ENCODE measurements around the gene VANGL1. TPM values are rescaled to one million over a fixed set of nuclear protein-coding genes. Genes with fewer than 3 reads are reported as not detected.

Gene VANGL1
- total and polyA plus RNA-seq, 12 donors, result 2.0 to 19.1 (median 10.6) TPM

DNA sequence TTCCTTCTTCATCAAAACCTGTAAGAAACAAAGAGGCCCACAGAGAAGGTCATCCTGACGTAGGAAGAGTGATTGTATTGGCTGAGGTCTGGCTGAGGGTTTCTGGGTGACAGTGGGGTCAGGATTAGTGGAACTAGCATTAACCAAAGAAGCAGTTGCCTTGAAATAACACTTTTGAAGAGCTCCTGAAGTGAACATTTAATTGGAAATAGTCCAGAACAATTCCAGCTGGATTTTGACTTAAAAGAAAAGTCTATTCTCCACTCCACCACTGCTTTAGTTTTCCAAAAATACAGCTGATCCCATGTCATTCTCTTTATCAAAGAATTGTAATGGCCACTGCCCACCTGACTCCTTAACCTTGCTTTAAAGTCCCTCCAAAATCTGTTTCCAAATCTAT lies 99.0 kb downstream of the VANGL1 start:
- no peak for DNase-seq
- TF ChIP-seq POLR2A (IDR thresholded peaks at IDR 0.05), result no peak
- TF ChIP-seq, protein P1, sequence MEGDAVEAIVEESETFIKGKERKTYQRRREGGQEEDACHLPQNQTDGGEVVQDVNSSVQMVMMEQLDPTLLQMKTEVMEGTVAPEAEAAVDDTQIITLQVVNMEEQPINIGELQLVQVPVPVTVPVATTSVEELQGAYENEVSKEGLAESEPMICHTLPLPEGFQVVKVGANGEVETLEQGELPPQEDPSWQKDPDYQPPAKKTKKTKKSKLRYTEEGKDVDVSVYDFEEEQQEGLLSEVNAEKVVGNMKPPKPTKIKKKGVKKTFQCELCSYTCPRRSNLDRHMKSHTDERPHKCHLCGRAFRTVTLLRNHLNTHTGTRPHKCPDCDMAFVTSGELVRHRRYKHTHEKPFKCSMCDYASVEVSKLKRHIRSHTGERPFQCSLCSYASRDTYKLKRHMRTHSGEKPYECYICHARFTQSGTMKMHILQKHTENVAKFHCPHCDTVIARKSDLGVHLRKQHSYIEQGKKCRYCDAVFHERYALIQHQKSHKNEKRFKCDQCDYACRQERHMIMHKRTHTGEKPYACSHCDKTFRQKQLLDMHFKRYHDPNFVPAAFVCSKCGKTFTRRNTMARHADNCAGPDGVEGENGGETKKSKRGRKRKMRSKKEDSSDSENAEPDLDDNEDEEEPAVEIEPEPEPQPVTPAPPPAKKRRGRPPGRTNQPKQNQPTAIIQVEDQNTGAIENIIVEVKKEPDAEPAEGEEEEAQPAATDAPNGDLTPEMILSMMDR (IDR thresholded peaks at IDR 0.05), result no peak
- H3K9me3 ChIP-seq (replicated peaks in 1 of 3), result no peaks in the 10 kb centered on the region
- no peak overlapping the region for H3K4me3 ChIP-seq
- no peak overlapping the region for H3K27ac ChIP-seq
- intact Hi-C loops (cut with DNase I), result no loop called here
- H3K27me3 ChIP-seq, result no peaks in the 10 kb centered on the region
- WGBS, 4 donors, result 22 to 50% (median 39%) methylated on average over 1 of the region's 1 CpG
- no peaks in the 10 kb centered on the region for H3K4me1 ChIP-seq (replicated peaks in 1 of 2)
- H3K36me3 ChIP-seq (replicated peaks in 1 of 2), result no peaks in the 10 kb centered on the region

DNA sequence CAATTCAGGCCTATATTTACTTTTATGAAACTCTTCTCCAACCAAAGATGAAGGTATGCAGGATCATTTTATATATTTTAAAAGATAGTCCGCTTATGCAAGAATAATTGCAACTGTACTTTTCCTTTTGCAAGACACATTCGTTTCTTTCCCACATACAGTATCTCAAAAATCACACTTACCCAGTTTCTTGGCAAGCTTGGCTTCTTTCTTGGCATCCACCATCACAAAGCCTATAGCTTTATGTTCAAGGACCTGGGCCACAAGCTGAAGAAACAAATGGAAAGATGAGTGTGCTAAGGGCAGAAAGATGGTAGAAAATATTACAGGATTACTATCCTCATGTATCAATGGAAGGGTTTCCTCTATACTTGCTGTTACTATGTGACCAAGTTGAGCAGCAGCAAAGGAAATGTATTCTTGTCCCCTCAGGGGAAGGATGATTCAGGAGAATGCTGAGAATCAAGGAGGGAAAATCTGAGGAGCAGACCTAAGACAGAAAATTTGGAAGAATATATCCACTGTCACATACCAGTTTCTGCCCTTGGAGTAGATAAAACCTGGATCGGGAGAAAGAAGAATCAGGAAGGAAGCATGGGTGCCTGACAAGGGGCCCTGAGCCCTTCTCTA lies 103.0 kb downstream of the VANGL1 start:
- H3K27me3 ChIP-seq, result no peaks in the 10 kb centered on the region
- H3K4me1 ChIP-seq (replicated peaks in 1 of 2), result no peaks in the 10 kb centered on the region
- H3K4me3 ChIP-seq, result no peak overlapping the region
- WGBS, 4 donors, result 78 to 87% (median 84%) methylated on average over 3 of the region's 3 CpGs
- TF ChIP-seq, protein P1 (IDR thresholded peaks at IDR 0.05), result no peak
- TF ChIP-seq POLR2A (IDR thresholded peaks at IDR 0.05), result no peak
- DNase-seq, result no peak
- no peak overlapping the region for H3K27ac ChIP-seq
- no peaks in the 10 kb centered on the region for H3K9me3 ChIP-seq (replicated peaks in 1 of 3)
- intact Hi-C loops (cut with DNase I), result no loop called here
- no peaks in the 10 kb centered on the region for H3K36me3 ChIP-seq (replicated peaks in 1 of 2)

DNA sequence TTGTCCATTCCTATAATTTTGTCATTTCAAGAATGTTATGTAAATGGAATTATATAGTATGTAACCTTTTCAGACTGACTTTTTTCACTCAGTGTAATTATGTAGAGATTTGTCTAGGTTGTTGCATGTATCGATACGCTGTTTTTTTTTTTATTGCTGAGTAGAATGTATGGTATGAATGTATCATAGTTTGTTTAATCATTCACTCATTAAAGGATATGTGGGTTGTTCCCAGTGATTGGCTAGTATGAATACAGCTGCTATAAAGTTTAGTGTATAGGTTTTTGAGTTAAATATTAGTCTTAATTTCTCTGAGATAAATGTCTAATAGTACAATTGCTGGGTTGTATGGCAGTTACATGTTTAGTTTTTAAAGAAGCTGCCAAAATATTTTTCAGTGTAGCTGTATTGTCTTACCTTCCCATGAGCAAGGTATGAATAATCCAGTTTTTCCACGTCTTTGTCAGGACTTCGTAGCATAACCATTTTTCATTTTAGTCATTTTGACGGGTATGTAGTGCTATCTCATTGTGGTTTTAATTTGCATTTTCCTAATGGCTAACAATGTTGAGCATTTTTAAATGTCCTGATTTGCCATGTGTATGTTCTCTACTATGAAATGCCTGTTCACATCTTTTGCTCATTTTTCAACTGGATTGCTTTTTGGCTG lies 104.4 kb downstream of the VANGL1 start:
- 53 to 82% (median 67%) methylated on average over 5 of the region's 5 CpGs for WGBS, 4 donors
- Histone ChIP-seq H3K9me3 (replicated peaks in 1 of 3) (no peaks in the 10 kb centered on the region), H3K27me3 (no peaks in the 10 kb centered on the region), H3K36me3 (replicated peaks in 1 of 2) (no peaks in the 10 kb centered on the region), H3K27ac (no peak overlapping the region), H3K4me1 (replicated peaks in 1 of 2) (no peaks in the 10 kb centered on the region), H3K4me3 (no peak overlapping the region)
- DNase-seq, result no peak
- intact Hi-C loops (cut with DNase I), result no loop called here
- TF ChIP-seq, protein P1 (IDR thresholded peaks at IDR 0.05), result no peak
- no peak for TF ChIP-seq POLR2A (IDR thresholded peaks at IDR 0.05)

Small RNA genes lying within 50 kb of the gene (small RNA-seq; reads per million reads assigned to genes)
- gene RF00406 (0 reads per million in 2 donors), gene RN7SL420P (0 reads per million in 2 donors)

Other genes starting within 250 kb of the VANGL1 start
- gene CASQ2, start 126.7 kb downstream of the VANGL1 start, total RNA-seq, result under 1 TPM in 7 of 9 donors, not detected in 2; 0.14 to 0.48 (median 0.26) TPM
- 1 to 10 TPM; 1.3 to 4.1 (median 1.6) TPM for gene CASQ2, start 126.7 kb downstream of the VANGL1 start, polyA plus RNA-seq
- gene NHLH2, start 199.2 kb downstream of the VANGL1 start, total RNA-seq, result not detected
- gene NHLH2, start 199.2 kb downstream of the VANGL1 start, polyA plus RNA-seq, result not detected

Measured in adrenal gland (tissue), 12 donors.